ENCODE measurements around the gene PAM16.

PAM16 gene

DNA sequence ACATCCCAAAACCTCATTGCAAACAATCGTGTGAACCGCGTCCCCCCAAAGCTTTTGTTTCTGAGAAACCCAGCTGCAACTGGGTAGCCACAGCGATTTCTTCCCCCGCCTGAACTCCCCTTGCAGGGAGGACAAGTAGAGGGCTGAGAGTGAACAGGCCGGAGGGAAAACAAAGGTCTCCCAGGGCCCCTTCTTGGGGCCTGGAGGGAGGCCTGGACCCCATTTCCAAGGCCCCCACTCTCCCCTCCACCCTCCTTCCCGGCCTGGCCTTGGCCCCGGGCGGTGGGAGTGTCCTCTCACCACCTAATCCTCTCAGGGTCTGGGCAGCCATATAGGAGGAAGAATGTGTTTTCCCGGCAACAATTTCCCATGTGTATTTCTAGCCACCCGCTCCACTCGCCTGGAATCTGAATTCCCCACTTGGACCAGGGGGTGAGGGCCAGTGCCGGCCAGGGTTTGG lies 32.6 kb downstream of the PAM16 start:
- H3K4me3 ChIP-seq (ENCODE audit: insufficient read length, low read depth), result no peak overlapping the region
- no peak for DNase-seq (ENCODE audit: low read depth, low spot score)
- peak overlapping the region; percentile 27 for H3K9ac ChIP-seq (ENCODE audit: insufficient read length, low read depth)
- H3K36me3 ChIP-seq (ENCODE audit: insufficient read depth, insufficient read length, low read length), result no peaks in the 10 kb centered on the region
- H3K9me3 ChIP-seq (ENCODE audit: insufficient read depth, low read length), result no peaks in the 10 kb centered on the region
- TF ChIP-seq SUZ12 (IDR thresholded peaks at IDR 0.05; ENCODE audit: extremely low read depth, insufficient read depth, insufficient read length) (no peak), YY1 (IDR thresholded peaks at IDR 0.05; ENCODE audit: insufficient read depth, insufficient read length) (no peak), ZNF274 (IDR thresholded peaks at IDR 0.05; ENCODE audit: low read depth, low read length) (no peak)
- peaks cover 27% of the 10 kb centered on the region for H3K27me3 ChIP-seq (ENCODE audit: insufficient read depth, insufficient read length)
- peaks cover 35% of the 10 kb centered on the region for H3K4me1 ChIP-seq (ENCODE audit: insufficient read depth, insufficient read length)

DNA sequence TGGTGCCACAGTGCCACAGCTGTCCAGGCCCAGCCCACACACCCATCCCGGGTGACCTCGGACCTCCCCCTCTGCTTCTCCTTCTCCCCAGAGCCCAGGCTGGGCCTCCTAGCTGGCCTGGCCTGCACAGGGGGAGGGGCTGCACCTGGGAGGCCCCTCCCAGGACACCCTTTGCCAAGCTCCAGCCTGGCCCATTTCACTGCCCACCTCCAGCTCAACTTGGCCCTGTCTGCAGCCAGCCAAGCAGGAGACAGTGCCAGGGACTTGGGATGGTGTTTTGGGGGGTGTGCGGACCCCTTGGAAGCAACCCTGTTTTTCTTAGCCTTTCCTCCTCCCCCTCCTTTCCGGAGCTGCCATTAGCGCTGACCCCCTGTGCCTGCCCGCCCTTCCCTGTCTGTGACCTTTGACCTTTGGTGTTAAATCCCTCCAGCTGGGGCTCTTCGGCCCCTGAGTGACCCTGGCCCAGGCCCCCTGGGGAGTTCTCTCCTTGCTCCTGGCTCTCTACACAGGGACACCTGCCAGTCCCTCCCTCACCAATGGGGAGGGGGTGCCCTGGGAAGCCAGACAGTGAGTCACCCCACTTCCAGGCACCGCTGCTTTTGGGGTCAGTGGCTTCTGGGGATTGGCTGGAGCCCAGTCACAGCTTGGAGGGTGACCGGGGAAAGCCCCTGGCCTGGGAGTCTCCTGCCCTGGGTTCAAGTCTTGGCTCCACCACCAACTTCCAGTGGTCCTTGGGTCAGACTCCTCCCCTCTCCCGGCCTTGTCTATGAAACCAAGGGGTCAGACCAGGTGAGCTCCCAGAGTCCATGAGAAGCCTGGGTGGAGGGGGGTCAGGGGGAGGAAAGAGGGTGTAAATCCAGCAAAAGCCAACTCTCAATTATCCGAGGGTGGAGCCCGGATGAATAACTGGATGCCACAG lies 33.3 kb downstream of the PAM16 start:
- TF ChIP-seq ZNF274 (IDR thresholded peaks at IDR 0.05; ENCODE audit: low read depth, low read length) (no peak), SUZ12 (IDR thresholded peaks at IDR 0.05; ENCODE audit: extremely low read depth, insufficient read depth, insufficient read length) (no peak), YY1 (IDR thresholded peaks at IDR 0.05; ENCODE audit: insufficient read depth, insufficient read length) (no peak)
- no peak for DNase-seq (ENCODE audit: low read depth, low spot score)
- H3K4me3 ChIP-seq (ENCODE audit: insufficient read length, low read depth), result peak overlapping the region; percentile 63
- peaks cover 34% of the 10 kb centered on the region for H3K4me1 ChIP-seq (ENCODE audit: insufficient read depth, insufficient read length)
- H3K9me3 ChIP-seq (ENCODE audit: insufficient read depth, low read length), result no peaks in the 10 kb centered on the region
- no peaks in the 10 kb centered on the region for H3K36me3 ChIP-seq (ENCODE audit: insufficient read depth, insufficient read length, low read length)
- peak overlapping the region; percentile 21 for H3K9ac ChIP-seq (ENCODE audit: insufficient read length, low read depth)
- peaks cover 32% of the 10 kb centered on the region for H3K27me3 ChIP-seq (ENCODE audit: insufficient read depth, insufficient read length)

DNA sequence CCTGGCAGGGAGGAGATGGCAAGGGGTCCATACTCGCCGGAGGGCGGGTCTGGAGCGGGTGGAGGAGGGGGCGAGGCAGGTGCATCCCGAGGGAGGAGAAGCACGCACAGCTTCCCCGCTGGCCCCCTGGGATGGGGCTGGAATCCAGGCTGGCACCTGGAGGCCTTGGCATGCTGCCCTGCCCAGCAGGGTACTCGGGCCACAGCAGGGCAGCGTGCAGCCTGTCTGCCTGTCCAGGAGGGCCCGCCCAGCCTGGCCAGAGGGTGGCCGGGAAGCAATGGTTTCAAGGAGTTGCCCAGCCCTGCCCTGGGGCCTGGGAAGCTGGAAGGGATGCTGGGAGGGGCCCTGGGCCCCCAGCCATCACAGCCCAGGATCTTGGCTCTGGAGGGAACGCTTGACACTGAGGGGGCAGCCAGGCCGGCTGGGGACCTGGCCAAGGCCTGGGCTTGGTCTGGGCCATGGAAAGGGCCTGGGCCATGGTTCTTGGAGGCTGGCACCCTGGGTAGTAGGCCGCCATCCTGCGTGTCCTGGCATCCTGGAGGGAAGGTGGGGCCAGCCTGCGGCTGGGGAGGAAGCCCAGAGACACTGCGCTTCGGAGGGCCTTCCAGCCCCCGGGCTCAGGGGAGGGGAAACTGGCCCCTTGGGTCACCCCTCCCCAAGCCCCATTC lies 34.1 kb downstream of the PAM16 start:
- DNase-seq (ENCODE audit: low read depth, low spot score), result no peak

DNA sequence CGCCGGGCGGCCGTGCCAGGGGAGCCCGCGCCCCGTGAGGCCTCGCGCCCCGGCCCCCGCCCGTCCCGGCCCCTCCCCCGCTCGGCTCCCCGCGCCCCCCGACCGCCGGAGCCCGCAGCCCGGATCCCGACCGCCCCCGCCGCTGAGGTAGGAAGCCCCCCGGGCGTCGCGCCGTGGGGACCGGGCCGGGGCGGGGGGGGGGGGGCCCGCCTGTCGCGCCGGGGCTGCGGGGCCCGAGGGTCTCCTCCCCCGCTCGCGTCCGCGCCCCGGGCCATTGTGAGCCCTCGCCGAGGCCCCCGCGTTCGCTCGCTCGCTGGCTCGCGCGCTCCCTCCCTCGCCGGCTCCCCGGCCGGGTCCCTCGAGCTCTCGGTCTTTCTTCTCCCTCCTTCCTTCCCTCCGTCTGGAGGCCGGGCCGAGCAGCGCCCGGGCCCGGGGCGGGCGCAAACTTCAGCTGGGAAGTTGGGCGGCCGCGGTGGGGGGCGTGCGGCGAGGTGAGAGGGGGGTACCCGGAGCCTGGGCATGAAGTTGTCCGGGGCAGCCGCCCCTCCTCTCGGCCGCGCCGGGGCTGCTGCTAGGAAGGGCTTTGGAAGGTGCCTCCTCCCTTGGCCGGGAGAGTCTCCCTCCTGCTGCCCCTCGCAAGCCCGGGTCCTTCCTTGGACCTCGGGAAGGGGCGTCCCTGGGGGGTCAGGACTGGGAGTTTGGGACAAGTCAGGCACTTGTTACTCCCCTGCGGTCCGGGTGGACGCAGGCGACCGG lies 34.8 kb downstream of the PAM16 start:
- H3K4me1 ChIP-seq (ENCODE audit: insufficient read depth, insufficient read length), result peaks cover 36% of the 10 kb centered on the region
- no peak for TF ChIP-seq SUZ12 (IDR thresholded peaks at IDR 0.05; ENCODE audit: extremely low read depth, insufficient read depth, insufficient read length)
- TF ChIP-seq YY1 (IDR thresholded peaks at IDR 0.05; ENCODE audit: insufficient read depth, insufficient read length), result no peak
- no peak for TF ChIP-seq ZNF274 (IDR thresholded peaks at IDR 0.05; ENCODE audit: low read depth, low read length)
- H3K27me3 ChIP-seq (ENCODE audit: insufficient read depth, insufficient read length), result peaks cover 32% of the 10 kb centered on the region
- peak overlapping the region; percentile 63 for H3K4me3 ChIP-seq (ENCODE audit: insufficient read length, low read depth)
- no peaks in the 10 kb centered on the region for H3K9me3 ChIP-seq (ENCODE audit: insufficient read depth, low read length)
- no peaks in the 10 kb centered on the region for H3K36me3 ChIP-seq (ENCODE audit: insufficient read depth, insufficient read length, low read length)
- no peak for DNase-seq (ENCODE audit: low read depth, low spot score)
- H3K9ac ChIP-seq (ENCODE audit: insufficient read length, low read depth), result peak overlapping the region; percentile 81

More for the DNA sequence above, 34.1 kb downstream of the PAM16 start:
- Histone ChIP-seq H3K4me1 (ENCODE audit: insufficient read depth, insufficient read length) (peaks cover 34% of the 10 kb centered on the region), H3K36me3 (ENCODE audit: insufficient read depth, insufficient read length, low read length) (no peaks in the 10 kb centered on the region), H3K9me3 (ENCODE audit: insufficient read depth, low read length) (no peaks in the 10 kb centered on the region), H3K27me3 (ENCODE audit: insufficient read depth, insufficient read length) (peaks cover 32% of the 10 kb centered on the region), H3K4me3 (ENCODE audit: insufficient read length, low read depth) (peak overlapping the region; percentile 63), H3K9ac (ENCODE audit: insufficient read length, low read depth) (peak overlapping the region; percentile 81)
- TF ChIP-seq ZNF274 (IDR thresholded peaks at IDR 0.05; ENCODE audit: low read depth, low read length) (no peak), YY1 (IDR thresholded peaks at IDR 0.05; ENCODE audit: insufficient read depth, insufficient read length) (no peak), SUZ12 (IDR thresholded peaks at IDR 0.05; ENCODE audit: extremely low read depth, insufficient read depth, insufficient read length) (no peak)

DNA sequence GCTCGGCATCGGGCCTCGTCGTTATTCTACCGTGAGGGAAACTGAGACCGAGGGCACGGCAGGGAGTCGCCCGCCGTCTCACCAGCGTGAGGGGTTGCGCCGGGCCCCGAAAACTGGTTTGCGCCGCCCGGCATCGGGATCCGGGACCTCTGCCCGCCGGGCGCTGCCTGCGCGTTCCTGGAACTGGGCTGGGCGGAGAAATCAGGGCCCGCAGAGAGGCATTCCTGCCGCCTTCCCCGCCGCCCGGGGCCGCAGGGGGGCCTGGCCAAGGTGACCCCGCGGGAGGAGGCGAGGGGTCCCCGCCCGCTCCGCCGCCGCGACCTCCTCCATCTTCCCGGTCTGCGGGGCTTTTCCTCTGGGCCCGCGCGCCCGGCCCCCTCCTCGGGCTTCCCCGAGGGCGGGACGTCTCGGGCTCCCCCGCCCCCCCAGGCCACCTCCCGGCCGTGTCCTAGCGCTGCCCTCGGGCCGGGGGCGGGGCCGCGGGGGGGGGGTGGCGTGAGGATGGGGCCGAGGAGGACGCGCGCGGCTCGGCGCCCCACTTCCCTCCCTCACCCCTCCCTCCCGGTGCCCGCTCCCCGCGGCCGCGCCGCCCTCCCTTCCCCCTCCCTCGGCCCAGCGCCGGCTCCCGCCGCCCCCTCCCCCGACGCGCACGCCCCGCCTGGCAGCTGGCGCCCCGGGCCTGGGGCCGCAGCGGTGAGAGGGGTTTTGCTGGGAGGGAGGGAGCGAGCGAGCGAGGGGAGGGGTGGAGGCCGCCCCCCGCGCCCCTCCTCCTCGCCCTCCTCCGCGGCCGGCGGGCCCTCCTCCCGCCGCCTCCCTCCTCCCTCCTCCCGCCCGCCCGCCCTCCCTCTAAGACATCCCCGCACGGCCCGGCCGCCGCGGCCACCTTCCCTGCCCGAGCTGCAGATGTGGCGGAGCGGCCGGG lies 35.7 kb downstream of the PAM16 start, which contains the start of gene GLIS2:
Gene GLIS2, plus strand, starts transcription at position 882 of the 922 bp plus-strand sequence. CDS start 16,214 bp downstream, outside the sequence.
- Histone ChIP-seq H3K36me3 (ENCODE audit: insufficient read depth, insufficient read length, low read length) (no peaks in the 10 kb centered on the region), H3K4me3 (ENCODE audit: insufficient read length, low read depth) (peak within 1 kb of the TSS; percentile 63), H3K9me3 (ENCODE audit: insufficient read depth, low read length) (no peaks in the 10 kb centered on the region), H3K4me1 (ENCODE audit: insufficient read depth, insufficient read length) (peaks cover 37% of the 10 kb centered on the region), H3K9ac (ENCODE audit: insufficient read length, low read depth) (peak within 1 kb of the TSS; percentile 81), H3K27me3 (ENCODE audit: insufficient read depth, insufficient read length) (peaks cover 32% of the 10 kb centered on the region)
- DNase-seq (ENCODE audit: low read depth, low spot score), result no peak
- TF ChIP-seq SUZ12 (IDR thresholded peaks at IDR 0.05; ENCODE audit: extremely low read depth, insufficient read depth, insufficient read length) (no peak), YY1 (IDR thresholded peaks at IDR 0.05; ENCODE audit: insufficient read depth, insufficient read length) (no peak), ZNF274 (IDR thresholded peaks at IDR 0.05; ENCODE audit: low read depth, low read length) (no peak)

Measured in NT2/D1 (cell line).